Measurements from ENCODE around the gene LRRC42.

The LRRC42 gene

GRCh38 chr1:53905509-53905908, 40.6 kb upstream of the LRRC42 start:
- ChIA-PET POLR2A (no interaction called here), CTCF (no interaction called here)
- DNase-seq (ENCODE audit: low read depth, low spot score), result no peak
- no peak overlapping the region for H3K4me3 ChIP-seq (ENCODE audit: low read depth, low read length)
- TF ChIP-seq, protein P1, sequence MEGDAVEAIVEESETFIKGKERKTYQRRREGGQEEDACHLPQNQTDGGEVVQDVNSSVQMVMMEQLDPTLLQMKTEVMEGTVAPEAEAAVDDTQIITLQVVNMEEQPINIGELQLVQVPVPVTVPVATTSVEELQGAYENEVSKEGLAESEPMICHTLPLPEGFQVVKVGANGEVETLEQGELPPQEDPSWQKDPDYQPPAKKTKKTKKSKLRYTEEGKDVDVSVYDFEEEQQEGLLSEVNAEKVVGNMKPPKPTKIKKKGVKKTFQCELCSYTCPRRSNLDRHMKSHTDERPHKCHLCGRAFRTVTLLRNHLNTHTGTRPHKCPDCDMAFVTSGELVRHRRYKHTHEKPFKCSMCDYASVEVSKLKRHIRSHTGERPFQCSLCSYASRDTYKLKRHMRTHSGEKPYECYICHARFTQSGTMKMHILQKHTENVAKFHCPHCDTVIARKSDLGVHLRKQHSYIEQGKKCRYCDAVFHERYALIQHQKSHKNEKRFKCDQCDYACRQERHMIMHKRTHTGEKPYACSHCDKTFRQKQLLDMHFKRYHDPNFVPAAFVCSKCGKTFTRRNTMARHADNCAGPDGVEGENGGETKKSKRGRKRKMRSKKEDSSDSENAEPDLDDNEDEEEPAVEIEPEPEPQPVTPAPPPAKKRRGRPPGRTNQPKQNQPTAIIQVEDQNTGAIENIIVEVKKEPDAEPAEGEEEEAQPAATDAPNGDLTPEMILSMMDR (IDR thresholded peaks at IDR 0.05; ENCODE audit: insufficient read depth, low read length, missing control alignments), result no peak

DNA sequence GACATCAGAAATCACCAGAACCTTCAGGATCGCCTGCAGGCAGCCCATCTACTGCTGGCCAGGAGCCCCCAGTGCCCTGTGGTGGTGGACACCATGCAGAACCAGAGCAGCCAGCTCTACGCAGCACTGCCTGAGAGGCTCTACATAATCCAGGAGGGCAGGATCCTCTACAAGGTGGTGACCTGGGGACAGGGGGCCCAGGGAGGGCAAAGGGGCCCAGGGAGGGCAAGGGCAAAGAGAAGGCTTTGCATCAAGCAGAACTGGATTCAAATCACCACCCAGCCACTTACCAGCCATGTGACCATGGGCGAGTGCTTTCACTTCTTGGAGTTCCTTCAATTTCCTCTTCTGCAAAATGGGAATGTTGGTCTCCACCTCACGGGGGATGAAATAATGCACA, 40.0 kb upstream of the LRRC42 start:
- CTCF ChIA-PET, result no interaction called here
- no peak overlapping the region for H3K4me3 ChIP-seq (ENCODE audit: low read depth, low read length)
- POLR2A ChIA-PET, result no interaction called here
- TF ChIP-seq, protein P1 (IDR thresholded peaks at IDR 0.05; ENCODE audit: insufficient read depth, low read length, missing control alignments), result no peak
- no peak for DNase-seq (ENCODE audit: low read depth, low spot score)

DNA sequence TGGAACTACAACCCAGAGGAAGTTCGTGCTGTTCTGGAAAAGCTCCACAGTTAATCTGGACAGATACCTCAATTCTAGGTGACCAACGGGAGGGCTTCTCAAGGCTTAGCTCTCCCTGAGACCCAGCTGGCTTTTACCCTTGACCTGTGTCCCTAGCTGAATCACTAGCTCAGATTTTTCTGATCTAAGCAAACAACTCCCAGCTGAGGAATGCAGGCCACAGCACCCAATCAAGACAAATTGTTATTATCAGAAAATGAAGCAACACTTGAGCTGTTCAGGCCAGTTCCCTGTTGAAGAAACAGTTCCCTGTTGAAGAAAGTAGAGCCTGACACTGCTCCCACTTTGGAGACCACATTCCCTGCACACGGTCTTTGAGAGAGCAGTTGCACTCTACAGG, 36.2 kb upstream of the LRRC42 start:
- DNase-seq (ENCODE audit: low read depth, low spot score), result no peak
- H3K4me3 ChIP-seq (ENCODE audit: low read depth, low read length), result no peak overlapping the region
- POLR2A ChIA-PET, result interaction anchor here (1.4 kb wide), 1 partner anchor 35 kb away, joined by 3 read pairs; the partner anchor contains the start of gene IFT25
- TF ChIP-seq, protein P1 (IDR thresholded peaks at IDR 0.05; ENCODE audit: insufficient read depth, low read length, missing control alignments), result no peak
- CTCF ChIA-PET, result interaction anchor here (1.4 kb wide), 1 partner anchor 13 kb away, joined by 4 read pairs; no protein-coding TSS in a partner anchor

DNA sequence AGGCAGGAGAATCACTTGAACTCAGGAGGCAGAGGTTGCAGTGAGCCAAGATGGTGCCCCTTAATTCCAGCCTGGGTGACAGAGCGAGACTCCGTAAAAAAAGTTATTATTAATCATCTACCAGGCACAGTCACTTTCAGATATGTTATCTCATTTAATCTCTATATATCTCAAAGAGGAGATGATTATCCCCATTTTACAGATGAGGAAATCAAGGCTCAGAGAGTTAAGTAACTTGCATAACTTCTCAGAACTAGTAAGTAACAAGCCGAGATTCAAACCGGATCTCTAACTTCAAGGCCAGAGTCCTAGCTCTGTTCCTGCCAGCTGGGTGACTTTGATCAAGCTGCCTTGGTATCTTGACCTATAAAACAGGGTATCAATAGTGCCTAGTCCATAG, 34.7 kb upstream of the LRRC42 start:
- no peak overlapping the region for H3K4me3 ChIP-seq (ENCODE audit: low read depth, low read length)
- TF ChIP-seq, protein P1 (IDR thresholded peaks at IDR 0.05; ENCODE audit: insufficient read depth, low read length, missing control alignments), result no peak
- POLR2A ChIA-PET, result no interaction called here
- DNase-seq (ENCODE audit: low read depth, low spot score), result no peak
- CTCF ChIA-PET, result interaction anchor here (1.4 kb wide), 1 partner anchor 15 kb away, joined by 4 read pairs; no protein-coding TSS in a partner anchor

DNA sequence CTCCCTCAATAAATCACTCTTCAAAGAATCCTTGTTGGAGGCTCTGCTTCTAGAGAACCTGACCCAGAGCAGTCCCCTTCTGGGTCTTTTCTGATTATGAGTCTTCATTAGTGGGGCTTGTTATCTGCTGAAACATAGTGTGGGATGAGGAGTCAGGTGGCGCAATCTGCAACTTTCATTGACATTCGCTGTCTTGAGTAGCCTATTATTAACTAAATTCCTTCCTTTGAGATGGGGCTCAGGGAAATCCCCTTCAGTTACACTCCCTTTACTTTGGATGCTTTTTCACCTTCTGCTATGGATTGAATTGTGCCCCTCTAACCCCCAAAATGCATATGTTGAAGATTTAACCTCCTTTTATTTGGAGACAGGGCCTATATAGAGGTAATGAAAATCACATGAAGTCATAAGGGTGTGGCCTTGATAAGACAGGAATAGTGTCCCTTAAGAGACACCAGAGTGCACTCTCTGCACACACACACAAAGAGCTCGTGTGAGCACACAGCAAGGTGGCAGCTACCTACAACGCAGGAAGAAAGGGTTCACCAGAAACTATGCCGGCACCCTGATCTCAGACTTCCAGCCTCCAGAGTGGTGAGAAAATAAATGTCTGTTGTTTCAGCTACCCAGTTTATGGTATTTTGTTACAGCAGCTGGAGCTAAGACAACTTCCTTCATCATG, 32.7 kb upstream of the LRRC42 start:
- DNase-seq (ENCODE audit: low read depth, low spot score), result no peak

GRCh38 chr1:53918343-53918742, 27.8 kb upstream of the LRRC42 start:
- no peak overlapping the region for H3K4me3 ChIP-seq (ENCODE audit: low read depth, low read length)
- no peak for DNase-seq (ENCODE audit: low read depth, low spot score)
- POLR2A ChIA-PET, result no interaction called here
- TF ChIP-seq, protein P1 (IDR thresholded peaks at IDR 0.05; ENCODE audit: insufficient read depth, low read length, missing control alignments), result no peak
- CTCF ChIA-PET, result interaction anchor here (1.6 kb wide), 1 partner anchor 58 kb away, joined by 3 read pairs; no protein-coding TSS in a partner anchor

More for the DNA sequence above, 32.7 kb upstream of the LRRC42 start:
- POLR2A ChIA-PET, result no interaction called here
- H3K4me3 ChIP-seq (ENCODE audit: low read depth, low read length), result no peak overlapping the region
- TF ChIP-seq, protein P1 (IDR thresholded peaks at IDR 0.05; ENCODE audit: insufficient read depth, low read length, missing control alignments), result no peak
- CTCF ChIA-PET, result interaction anchor here (1.1 kb wide), 1 partner anchor 9 kb away, joined by 3 read pairs; no protein-coding TSS in a partner anchor
